Measurements from ENCODE around the gene IGF1R.

Gene IGF1R

GRCh38 chr15:98965597-98965996 lies 317.3 kb downstream of the IGF1R start:
- no peak overlapping the region for H3K27ac ChIP-seq
- TF ChIP-seq ZFX (IDR thresholded peaks at IDR 0.05) (no peak), CTCF (conservative IDR thresholded peaks at IDR 0.05) (no peak)

- H3K27ac ChIP-seq, result no peak overlapping the region
- no peak for TF ChIP-seq ZFX (IDR thresholded peaks at IDR 0.05)
- no peak for TF ChIP-seq CTCF (conservative IDR thresholded peaks at IDR 0.05)
Measured at GRCh38 chr15:98966091-98966787, 317.9 kb downstream of the IGF1R start.

GRCh38 chr15:98967096-98967495 lies 318.8 kb downstream of the IGF1R start:
- TF ChIP-seq CTCF (conservative IDR thresholded peaks at IDR 0.05) (no peak), ZFX (IDR thresholded peaks at IDR 0.05) (no peak)
- H3K27ac ChIP-seq, result no peak overlapping the region

GRCh38 chr15:98967916-98968315 lies 319.6 kb downstream of the IGF1R start:
- H3K27ac ChIP-seq, result no peak overlapping the region
- TF ChIP-seq CTCF (conservative IDR thresholded peaks at IDR 0.05) (no peak), ZFX (IDR thresholded peaks at IDR 0.05) (no peak)

- TF ChIP-seq ZFX (IDR thresholded peaks at IDR 0.05) (no peak), CTCF (conservative IDR thresholded peaks at IDR 0.05) (no peak)
Measured at GRCh38 chr15:98968576-98968975, 320.2 kb downstream of the IGF1R start.

GRCh38 chr15:98969126-98969735 lies 320.9 kb downstream of the IGF1R start:
- TF ChIP-seq ZFX (IDR thresholded peaks at IDR 0.05) (no peak), CTCF (conservative IDR thresholded peaks at IDR 0.05) (no peak)

More at GRCh38 chr15:98968576-98968975, 320.2 kb downstream of the IGF1R start:
- no peak overlapping the region for H3K27ac ChIP-seq

GRCh38 chr15:98970799-98971198 lies 322.5 kb downstream of the IGF1R start:
- TF ChIP-seq CTCF (conservative IDR thresholded peaks at IDR 0.05), result no peak
- no peak for TF ChIP-seq ZFX (IDR thresholded peaks at IDR 0.05)
- H3K27ac ChIP-seq, result no peak overlapping the region

More at GRCh38 chr15:98969126-98969735, 320.9 kb downstream of the IGF1R start:
- H3K27ac ChIP-seq, result 0 out of 2 replicates have a peak overlapping the region, but pooled peaks have one; percentile 6
